Ovary (tissue), 3 donors: ENCODE results near the gene GON4L.

Experiments used
- CTCF ChIP-seq, 3 donors: fragments of 450-650 bp in 2 of 3; fragments of 200-600 bp in 1 of 3; IDR thresholded peaks; one replicate each; pipeline versions ENCODE4 v1.5.1 to v1.8.0; 2016 to 2022; ENCODE audit warnings: antibody characterized with exemption in 3 of 3, mild to moderate bottlenecking in 1 of 3
- POLR2A ChIP-seq: fragments of 450-650 bp; IDR thresholded peaks from one replicate; pipeline ENCODE4 v1.6.1; 2017; ENCODE audit warnings: antibody characterized with exemption, mild to moderate bottlenecking, moderate library complexity
- donor health status: DM: no; HTN: no; CAD: no.

- TF ChIP-seq CTCF (IDR thresholded peaks at IDR 0.05) (no peak), POLR2A (no peak)
Observed at GRCh38 chr1:155706139-155706538, 150.9 kb downstream of the GON4L start.
